Lower leg skin (tissue), 4 donors: ENCODE measurements around the gene BIRC7. TPM values are rescaled to one million over a fixed set of nuclear protein-coding genes. Genes with fewer than 3 reads are reported as not detected.

ENCODE experiments used
- DNase-seq, 2 donors: peaks; one replicate each; pipeline ENCODE4 v3.0.0-alpha.2; 2019; ENCODE audit warnings: low spot score in 2 of 2
- H3K4me3 ChIP-seq: fragments of 200-600 bp; sonication (generic); 2 replicates; pipeline ENCODE4 v1.5.1; 2017; ENCODE audit warnings: mild to moderate bottlenecking, low read depth; ENCODE audit not compliant: poor library complexity, severe bottlenecking
- CTCF ChIP-seq, 3 donors: fragments of 450-650 bp; IDR thresholded peaks; one replicate each; pipeline ENCODE4 v1.5.1; 2016; ENCODE audit warnings: antibody characterized with exemption in 3 of 3, mild to moderate bottlenecking in 3 of 3, moderate library complexity in 2 of 3
- POLR2A ChIP-seq, 2 donors: fragments of 450-650 bp; IDR thresholded peaks; one replicate each; pipeline ENCODE4 v1.6.1; 2016 to 2017; ENCODE audit warnings: antibody characterized with exemption in 2 of 2, mild to moderate bottlenecking in 1 of 2, moderate library complexity in 1 of 2
- WGBS, 2 donors: methylation state at CpG; one replicate each; pipeline ENCODE4 v1.1.5; 2018; 5-methylcytosine and 5-hydroxymethylcytosine counted together
- intact Hi-C: fragments of 100-400 bp; cut with DNase I; formaldehyde crosslinking; loops from one replicate; pipeline ENCODE4 v1.15.0; 2023; ENCODE audit warnings: low total_unique reads
- total RNA-seq, 4 donors: library from RNA; depleted of rRNA; stranded (reverse); fragments of >200 nt; gene quantifications; one replicate each; pipeline ENCODE4 v1.1.0, GENCODE V29; 2016

The BIRC7 gene
- total RNA-seq, 4 donors from 2014 or later: 0.53 to 2.5 (median 1.4) TPM; not detected in 1

- DNase-seq: no peak
- no peak for TF ChIP-seq POLR2A (IDR thresholded peaks at IDR 0.05)
- no peak for TF ChIP-seq CTCF (IDR thresholded peaks at IDR 0.05)
- 77 to 79% methylated on average over 6 of the region's 6 CpGs for WGBS, 2 donors
- no peak overlapping the region for H3K4me3 ChIP-seq
- intact Hi-C loops: no loop called here
These were observed 27.3 kb upstream of the BIRC7 start for GRCh38 chr20:63208346-63208909.

- whole genome bisulfite sequencing, 2 donors: 83 to 85% methylated on average over 11 of the region's 11 CpGs
- intact Hi-C loops: no loop called here
- no peak for DNase-seq
These were observed 25.6 kb upstream of the BIRC7 start for GRCh38 chr20:63210011-63210605.

GRCh38 chr20:63212393-63212730 lies 23.3 kb upstream of the BIRC7 start:
- intact Hi-C loops: no loop called here
- TF ChIP-seq CTCF (IDR thresholded peaks at IDR 0.05): no peak
- TF ChIP-seq POLR2A (IDR thresholded peaks at IDR 0.05): no peak
- DNase-seq: no peak
- H3K4me3 ChIP-seq: no peak overlapping the region
- 70 to 83% methylated on average over 5 of the region's 5 CpGs for WGBS, 2 donors

More at GRCh38 chr20:63210011-63210605, 25.6 kb upstream of the BIRC7 start:
- TF ChIP-seq POLR2A (IDR thresholded peaks at IDR 0.05) (no peak), CTCF (IDR thresholded peaks at IDR 0.05) (no peak)
- no peak overlapping the region for H3K4me3 ChIP-seq

GRCh38 chr20:63212792-63213191 lies 22.9 kb upstream of the BIRC7 start:
- no peak overlapping the region for H3K4me3 ChIP-seq
- no peak for TF ChIP-seq CTCF (IDR thresholded peaks at IDR 0.05)
- intact Hi-C loops: no loop called here
- DNase-seq: no peak
- WGBS, 2 donors: 72 to 79% methylated on average over 5 of the region's 5 CpGs

GRCh38 chr20:63214514-63214913 lies 21.2 kb upstream of the BIRC7 start:
- intact Hi-C loops: no loop called here
- TF ChIP-seq CTCF (IDR thresholded peaks at IDR 0.05): no peak
- no peak for TF ChIP-seq POLR2A (IDR thresholded peaks at IDR 0.05)
- no peak overlapping the region for H3K4me3 ChIP-seq
- 72 to 80% methylated on average over 6 of the region's 6 CpGs for WGBS, 2 donors
- no peak for DNase-seq
